Stimulated activated CD8-positive, alpha-beta memory T cell treated with anti-CD3 and anti-CD28 coated beads, Interleukin-15, amount 100 ng/mL, for 24 hours (primary cell): ENCODE results near the gene SORBS1.

ENCODE experiments used
- DNase-seq: peaks from one replicate; pipeline ENCODE4 v3.0.0-alpha.2; 2020; ENCODE audit warnings: low read depth

SORBS1 gene

DNA sequence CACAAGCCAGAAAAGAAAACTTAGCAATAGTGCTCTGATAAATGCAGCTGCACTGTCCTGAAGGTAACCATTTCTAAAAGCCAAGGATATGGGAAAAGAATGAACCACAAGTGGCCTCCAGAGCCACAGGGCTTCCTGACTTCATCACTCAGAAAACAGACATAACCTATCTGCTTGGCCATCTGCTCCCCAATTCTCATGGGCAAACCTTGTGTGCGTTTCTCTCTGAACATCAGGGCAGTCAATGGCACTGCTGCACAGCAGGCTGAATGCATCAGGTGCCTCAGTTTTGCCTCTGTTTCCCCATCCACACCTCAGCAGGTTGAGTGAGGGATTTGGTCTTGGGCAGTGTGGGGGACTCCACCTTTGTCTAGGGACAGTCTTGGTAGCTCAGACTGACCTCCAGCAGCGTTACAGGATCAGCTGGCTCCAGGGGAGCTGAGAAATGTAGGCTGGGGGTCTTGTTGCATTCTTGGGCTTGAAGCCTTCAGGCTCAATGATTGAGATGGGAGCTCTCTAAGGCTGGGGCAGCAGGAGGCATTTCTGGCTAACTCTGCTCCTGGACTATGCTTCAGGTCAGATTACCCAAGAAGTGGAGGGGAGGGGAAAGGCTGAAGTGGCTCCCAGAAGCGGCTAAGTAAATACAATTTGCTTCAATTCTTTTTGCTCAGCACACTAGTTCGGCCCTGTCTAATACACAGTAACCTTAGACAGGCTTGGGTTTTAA lies 246.8 kb downstream of the SORBS1 start:
- DNase-seq: no peak

DNA sequence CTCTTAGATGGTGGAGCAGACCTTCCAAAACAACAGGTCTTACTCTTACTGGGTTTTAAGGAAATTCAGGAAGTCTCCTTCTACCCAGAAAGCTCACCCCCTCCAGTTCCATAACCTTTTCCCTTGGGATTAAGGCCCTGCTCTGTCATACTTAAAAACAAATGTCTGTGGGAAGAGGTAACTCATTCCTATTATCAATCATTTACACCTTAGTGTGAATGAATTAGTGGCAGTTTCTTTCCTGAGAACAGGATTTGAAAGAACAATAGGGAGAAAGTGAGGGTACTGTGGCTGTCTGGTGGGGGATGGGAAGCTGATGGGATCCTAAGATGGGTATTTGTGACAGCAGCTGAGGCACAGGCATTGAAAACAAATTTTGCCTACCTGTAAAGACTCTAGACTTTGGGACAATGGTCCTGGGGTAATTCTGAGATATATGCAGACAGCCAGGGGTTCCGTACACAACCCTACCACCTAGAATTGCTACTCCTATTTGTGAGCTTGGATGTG lies 248.1 kb downstream of the SORBS1 start:
- no peak for DNase-seq

DNA sequence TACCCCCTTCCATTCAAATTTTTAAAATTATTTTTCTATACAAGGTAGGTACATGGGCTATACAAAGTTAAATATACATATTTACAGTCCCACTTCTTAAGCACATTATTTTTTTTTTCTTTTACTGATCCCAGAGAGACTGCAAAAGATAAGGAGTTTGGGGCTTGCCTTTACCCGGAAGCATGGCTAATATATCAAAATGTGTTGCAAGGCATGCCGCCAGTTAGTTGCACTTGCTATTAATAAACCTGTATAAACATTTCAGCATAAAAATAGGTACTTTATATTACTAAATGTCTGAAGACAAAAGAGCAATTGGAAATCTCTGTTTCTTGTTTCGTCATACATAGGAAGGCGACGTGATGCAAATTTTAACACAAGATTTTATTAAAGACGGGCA lies 248.9 kb downstream of the SORBS1 start:
- DNase-seq: no peak

DNA sequence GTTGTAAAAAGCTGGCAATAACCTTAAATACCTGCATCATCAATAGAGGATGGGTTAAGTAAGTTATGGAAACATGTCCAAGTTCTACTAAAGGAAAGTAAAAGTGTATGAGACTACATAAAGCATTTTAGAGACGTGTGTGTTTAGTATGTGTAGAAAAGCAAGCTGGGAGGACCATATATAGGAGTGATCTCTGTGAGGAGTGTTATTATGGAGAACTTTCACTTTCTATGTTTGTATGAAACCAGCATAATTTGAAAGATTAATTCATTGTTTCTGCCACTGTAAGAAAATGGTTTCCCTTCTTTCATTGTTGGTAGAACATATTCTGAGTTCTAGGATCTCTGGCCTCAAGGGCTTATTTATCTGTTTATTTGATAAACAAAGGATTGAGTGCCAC lies 251.2 kb downstream of the SORBS1 start:
- no peak for DNase-seq

DNA sequence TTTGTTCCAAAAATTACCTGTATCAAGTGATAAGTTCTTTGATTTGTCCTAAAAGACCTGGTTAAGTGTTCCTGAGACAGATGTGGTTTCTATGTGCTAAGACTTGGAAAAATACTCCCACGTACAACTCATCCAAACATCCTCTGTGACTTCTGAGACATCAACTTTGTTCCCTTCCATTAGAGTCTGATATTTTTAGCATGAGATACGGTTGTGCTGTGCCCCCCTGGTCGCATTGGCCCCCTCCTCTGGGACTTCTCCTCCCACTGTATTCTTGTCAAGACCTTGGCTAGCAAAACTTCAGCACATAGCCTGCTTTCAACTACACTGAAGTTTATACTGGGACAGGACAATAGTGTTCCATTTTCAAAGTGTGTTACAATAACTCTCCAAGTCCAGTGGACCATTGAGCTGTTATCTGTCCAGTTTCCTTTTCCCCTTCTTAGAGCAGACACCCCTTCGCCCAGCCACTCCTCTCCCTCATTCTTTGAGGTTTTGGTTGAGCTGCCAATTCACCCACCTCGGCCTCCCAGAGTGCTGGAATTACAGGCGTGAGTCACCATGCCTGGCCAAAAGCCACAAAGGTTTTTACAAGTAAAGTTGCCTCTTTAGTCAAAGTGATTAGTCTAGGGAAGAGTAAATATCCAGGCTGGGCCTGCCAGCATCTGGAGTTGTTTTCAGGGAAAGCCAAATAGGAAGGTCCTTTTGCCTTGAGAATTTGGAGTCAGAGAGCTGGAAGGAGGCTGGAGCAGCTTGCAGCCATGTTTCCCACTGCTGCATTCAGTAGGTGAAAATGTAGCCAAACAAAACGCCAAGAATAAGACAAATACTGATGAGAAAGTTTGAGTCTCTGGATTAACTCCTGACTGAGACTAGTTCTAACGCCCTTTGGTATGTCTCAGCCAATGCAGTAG lies 252.5 kb downstream of the SORBS1 start:
- no peak for DNase-seq

DNA sequence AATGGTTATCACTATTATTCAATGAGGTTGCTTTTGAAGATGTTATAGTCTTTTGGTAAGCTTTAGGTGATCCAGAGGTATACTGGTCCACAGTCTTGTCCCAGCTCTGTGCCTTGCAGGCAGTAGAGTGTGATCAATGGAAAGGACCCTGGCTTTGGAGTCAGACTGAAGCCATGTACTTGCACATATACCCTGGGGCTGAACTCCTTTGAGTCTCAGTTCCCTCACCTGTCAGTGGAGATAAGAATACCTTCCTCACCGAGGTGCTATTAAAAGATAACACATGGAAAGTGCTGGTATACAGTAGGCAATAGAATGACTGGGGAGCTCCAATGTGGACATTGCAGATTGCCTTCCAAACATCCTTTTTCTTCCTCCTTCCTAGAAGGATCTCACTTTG lies 254.3 kb downstream of the SORBS1 start:
- DNase-seq: no peak

DNA sequence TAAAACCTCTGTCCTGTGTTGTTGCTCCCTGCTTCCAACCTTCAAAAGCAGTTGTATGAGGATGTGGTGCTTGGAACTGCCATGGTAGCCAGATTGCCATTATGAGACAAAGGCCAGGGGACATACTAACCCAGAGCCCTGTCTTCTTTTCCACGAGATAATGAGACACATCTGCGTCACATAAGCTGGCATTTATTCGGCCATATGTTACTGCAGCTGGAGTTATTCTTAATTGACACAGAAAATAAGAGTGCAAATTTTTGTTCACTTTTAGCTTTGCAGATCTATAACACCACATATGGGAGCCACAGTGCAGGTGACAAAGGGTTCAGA lies 254.9 kb downstream of the SORBS1 start:
- DNase-seq: no peak

DNA sequence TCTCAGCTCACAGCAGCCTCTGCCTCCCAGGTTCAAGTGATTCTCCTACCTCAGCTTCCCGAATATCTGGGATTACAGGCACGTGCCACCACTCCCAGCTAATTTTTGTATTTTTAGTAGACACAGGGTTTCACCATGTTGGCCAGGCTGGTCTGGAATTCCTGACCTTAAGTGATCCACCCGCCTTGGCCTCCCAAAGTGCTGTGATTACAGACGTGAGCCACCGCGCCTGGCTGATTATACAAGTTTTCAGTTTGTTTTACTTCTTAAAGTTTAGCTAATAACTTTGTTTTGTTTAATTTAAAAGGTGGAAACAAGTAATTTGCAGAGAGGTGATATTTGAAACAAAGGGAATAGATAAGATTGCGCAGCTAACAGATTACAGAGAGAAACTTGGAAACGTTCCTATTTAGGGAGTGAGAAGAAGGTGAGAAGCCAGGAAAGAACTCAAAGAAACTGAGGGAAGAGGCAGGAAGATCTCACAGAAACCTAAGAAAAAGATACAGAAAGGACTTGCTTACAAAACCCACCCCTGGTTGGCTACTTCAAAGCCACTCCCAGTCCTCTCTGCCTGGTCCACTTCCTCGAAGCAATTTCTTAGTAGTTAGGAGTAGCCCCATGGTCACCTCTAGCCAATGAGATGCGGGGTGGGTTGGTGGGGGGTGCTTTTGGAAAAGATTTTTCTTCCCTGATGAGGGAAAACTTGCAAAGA lies 255.4 kb downstream of the SORBS1 start:
- no peak for DNase-seq

DNA sequence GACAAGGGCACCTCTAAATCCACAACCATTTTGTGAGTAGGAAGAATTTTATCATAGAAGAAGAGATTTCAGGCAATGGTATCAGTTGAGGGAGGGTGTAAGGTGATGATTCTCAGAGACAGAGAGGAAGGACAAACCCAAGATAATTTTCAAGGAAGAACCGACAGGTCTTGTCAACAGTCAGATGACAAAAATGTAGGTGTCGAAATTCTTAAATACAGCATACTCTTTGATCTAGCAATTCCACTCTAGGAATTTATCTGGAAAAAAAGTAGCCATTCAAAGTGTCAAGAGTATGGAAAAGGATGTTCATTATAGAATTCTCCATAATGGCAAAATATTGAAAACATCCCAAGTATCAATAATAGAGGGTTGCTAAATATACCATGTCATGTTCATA lies 256.2 kb downstream of the SORBS1 start:
- no peak for DNase-seq

DNA sequence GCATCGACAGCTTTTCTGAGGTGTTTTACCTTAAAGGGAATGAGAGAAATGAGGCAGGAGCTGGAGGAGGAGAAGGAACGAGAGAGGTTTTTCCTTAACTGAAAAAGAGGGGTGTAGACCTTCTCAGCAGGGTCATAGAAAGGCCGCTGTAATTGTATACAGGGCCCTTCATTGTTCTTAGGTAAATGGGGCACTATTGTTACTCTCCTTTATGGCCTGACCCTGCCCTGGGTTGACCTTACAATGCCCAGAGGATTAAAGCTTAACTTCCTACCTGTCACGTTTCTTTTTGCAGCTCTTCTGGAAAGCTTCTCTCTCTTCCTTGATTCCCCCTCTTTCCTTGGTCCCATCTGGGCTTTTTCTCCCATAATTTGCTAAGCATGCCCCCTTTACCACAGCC lies 256.7 kb downstream of the SORBS1 start:
- no peak for DNase-seq

DNA sequence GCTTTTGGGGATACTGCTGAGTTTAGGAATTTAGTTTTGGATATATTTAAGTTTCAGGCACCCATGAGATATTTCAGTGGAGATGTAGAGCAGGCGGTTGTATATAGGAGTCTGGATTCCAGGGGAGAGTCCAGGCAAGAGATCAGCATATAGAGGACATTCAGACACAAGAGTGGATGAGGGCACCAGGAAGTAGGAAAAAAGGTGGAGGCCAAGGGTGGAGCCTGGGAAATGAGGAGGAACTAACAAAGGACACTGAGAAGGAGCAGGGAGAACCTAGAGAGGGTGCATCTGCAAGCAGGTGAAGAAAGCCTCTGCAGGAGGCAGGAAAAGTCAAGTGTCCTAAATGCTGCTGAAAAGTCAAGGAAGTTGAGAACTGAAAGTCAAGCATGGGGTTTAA lies 257.2 kb downstream of the SORBS1 start:
- no peak for DNase-seq

DNA sequence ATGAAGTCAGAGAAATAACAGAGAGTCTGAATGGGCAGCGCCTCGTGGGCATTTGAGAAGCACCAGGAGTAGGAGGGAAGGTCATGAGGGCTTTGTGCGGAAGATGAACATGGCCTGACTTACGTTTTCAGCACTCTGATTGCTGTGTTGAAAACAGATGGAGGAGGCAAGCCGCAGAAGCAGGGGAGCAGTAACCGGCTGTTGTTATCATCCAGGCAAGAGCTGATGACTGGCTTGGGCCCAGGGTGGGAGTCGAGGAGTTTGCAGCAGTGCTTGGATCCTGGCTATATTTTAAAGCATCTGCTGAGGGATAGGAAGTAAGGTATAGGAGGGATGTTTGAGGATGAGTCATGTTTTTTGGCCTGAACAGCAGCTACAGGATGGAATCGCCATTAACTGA lies 257.6 kb downstream of the SORBS1 start:
- DNase-seq: no peak

DNA sequence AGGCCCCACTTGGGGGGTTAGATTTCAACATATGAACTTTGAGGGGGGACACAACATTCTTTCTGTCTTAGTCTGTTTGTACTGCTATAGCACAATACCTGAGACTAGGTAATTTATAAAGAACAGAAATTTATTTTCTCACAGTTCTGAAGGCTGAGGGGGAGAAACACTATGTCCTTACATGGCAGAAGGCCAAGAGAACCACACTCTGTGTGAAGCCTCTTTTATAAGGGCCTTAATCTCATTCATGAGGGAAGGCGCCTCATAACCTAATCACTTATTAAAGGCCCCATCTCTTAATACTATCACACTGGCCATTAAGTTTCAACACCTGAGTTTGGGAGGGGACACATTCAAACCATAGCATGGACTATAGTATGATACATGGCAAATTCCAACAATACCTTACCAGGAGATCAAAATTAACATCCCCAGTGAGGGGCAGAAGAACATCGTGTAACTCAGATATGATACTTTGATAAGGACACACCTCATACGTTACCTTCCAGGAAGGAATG lies 261.1 kb downstream of the SORBS1 start:
- DNase-seq: no peak

DNA sequence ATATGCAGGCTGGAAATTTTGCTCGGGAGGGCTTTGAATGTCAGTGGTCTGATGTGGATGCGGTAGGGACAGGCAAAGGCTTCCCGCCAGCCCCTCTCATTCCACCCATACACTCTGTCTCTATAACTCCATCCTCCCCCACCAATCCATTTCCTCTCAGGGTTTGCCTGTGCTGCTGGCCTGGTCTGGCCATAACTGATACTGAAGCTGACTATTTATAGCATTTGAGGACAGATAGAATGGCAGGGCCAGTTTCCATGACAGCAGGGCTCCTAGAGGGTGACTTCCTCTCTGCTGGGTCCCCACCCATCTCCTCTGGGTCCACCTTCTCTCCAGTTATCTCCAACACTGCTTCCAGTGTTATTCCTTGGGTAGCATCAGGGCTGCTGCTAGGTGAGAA lies 263.8 kb downstream of the SORBS1 start:
- DNase-seq: no peak

DNA sequence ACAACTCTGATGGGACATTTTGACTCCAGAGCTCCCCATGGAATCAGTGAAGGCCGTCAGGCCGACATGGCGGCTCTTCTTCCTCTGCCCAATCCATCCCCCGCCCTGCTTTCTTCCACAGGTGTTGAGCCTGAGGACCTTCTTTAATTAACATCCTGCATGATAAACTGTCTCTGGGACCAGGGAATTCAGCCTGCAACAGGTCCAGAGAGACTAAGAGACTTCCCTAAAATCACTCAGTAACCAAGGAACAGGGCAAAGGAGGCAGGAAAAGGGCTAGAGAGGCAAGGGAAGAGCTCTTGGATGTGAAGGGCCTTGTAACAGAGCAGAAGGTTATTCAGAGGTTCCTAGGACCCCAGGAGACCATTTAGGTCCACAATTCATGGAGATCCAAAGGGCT lies 264.4 kb downstream of the SORBS1 start:
- no peak for DNase-seq

DNA sequence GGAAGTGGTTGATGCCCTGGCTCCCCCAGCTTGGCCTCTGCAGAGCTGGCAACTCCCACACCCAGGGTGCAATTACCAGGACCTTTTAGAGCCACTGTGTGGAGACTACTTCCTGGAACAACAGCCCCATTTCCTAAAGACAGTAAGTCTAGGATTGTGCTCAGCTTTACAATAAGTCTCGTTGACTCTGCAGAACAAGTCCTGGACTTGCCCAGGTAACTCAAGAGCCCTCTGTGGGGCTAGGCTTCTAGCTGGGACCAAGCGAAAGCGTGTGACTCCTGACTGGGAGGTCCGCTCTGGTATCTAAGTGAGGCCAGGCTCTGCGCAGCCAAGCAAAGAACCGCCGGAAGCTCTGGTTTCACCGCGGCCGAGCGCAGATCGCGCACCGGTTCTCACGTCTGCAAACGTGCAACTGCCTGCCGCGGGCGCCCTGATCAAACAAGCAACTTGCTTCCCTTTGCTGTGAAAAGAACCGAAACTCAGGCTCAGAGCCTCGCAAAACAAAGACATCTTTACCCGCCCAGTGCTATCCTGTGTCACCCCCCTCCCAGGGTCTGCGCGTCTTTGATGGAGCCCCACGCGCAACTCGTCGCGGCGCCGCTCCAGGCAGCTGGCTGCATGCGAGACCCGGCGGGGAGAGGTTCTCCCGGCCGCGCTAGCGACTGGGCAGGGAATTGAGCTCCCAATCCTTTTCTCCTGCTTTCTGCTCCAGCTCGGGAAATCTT lies 266.0 kb downstream of the SORBS1 start:
- DNase-seq: no peak

DNA sequence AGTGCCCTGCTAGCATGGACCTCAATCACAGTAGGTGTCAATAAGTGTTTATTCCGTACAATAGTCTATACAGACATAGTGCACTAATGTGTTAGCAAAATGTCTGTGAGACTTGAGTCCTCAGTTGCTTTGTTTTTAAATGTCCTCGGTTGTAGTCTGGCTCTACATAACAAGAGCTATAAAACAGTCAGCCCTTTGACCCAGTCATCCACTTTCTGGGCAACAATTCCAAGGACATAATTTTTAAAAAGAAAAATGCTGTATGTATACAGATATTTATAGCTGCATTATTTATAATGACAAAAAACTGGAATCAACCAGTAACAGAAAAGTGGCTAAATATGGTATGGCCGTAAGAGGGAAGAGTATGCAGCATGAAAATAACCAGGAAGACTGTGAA lies 267.5 kb downstream of the SORBS1 start:
- DNase-seq: no peak

DNA sequence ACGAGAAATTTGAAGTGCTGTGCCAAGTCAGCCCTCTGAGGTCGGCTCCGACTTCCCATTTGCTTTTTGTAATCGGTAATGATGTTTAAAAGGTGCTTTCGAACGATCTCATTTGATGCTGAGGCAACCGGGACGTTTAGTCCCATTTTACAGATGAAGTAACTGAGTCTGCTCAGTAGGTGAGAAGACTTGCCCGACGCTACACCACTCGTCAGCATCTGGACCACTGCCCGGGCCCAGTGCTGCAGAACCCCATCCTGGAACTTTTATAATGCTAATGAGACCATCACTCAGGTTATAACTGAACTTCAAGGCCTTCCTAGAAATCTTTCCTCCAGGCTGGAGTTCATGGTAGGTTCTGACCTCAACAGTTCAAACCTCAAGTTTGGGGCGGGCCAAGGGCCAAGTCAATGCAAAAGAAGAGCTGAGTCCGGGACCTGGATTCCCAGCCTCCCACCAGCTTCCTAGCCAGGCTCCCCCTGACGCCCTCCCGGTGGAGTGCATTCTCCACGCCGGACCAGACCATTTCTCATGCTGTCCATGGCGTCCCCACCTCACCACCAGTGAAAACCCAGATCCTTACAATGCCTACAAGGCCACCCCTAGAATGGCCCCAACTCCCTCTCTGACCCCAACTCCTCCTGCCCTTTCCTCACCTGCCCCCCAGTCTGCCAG lies 269.7 kb downstream of the SORBS1 start:
- DNase-seq: no peak

DNA sequence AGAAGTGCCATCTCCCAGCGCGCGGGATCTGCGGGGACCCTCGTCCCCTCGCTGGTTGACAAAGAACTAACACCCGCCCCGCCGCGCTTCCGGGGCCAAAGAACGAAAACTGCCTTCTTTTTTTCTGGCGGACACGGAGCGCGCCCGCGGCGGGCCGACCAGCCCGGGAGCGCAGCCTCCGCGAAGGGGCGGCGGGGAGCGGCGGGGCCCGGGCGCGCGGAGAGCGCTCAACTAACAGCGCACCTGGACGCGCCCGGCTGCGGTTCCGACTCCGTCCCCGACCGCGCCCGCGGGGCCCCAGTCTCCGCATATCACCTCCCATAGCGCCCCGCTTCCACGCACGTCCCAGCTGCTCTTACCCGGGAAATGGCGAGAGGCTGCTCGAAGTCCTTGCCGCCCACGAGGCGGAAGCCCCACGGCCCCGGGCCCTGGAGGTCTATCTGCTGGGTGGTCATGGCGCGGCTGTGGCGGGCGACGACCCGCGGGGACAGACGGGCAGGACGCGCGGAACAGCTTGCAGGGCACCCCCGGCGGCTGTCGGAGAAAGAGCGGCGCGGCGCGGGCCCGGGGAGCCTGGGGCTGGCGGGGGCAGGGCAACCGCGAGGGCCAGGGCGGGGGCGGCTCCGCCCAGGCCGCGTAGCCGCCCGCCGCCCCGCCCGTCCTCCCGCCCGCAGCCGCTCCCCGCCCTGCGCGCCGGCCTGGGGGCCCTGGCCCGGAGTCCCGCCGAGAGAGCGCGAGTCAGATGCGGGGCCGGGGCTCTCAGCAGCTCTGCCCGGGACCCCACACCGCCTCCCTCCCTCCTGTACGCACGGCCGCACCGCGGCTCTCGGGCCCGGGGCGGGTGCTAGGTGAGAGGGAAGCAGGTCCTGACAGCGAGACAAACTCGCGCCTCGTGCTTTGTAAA lies 270.5 kb downstream of the SORBS1 start, which contains the start of gene PDLIM1:
Gene PDLIM1 (minus strand): TSS at position 543 of the 904 bp plus-strand sequence. CDS start 88 bp downstream, at position 455.
- DNase-seq: no peak

DNA sequence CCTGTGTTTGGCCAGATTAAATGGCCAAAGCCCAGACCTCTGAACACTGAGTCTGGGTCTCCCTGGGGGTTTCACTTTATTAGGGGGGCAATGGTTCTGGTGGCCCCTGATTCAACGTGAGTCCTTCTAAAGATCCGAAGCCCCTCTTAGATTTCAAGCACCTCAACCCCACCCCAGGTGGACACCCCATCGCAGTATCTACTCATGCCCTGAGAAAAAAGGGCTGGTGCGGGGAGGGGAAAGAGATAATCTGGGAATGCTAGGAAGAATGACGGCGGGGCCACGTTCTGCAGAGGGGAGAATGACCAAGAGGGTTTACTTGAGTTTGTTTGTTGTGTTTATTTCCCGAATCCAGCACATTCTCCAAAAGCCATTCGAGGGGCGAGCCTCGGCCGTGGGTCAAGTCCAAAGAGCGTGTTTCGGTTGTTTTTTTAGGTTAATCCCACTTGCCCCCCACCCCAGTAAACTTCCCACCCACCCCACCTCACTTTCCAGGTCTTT lies 271.2 kb downstream of the SORBS1 start:
- DNase-seq: no peak
